Ureter (tissue), 1 donor: ENCODE data around the gene ADAM19. TPM values are rescaled to one million over a fixed set of nuclear protein-coding genes. Genes with fewer than 3 reads are reported as not detected.

Source experiments
- DNase-seq: peaks from one replicate; pipeline ENCODE4 v3.0.0-alpha.2; 2020; ENCODE audit warnings: low spot score
- total RNA-seq: library from RNA; stranded (reverse); gene quantifications from one replicate; pipeline ENCODE4 v1.2.4, GENCODE V29; 2023
- donor health status: DM: yes; HTN: yes; CAD: no.

ADAM19 gene
- total RNA-seq, 1 donor from 2014 or later = 17.4 TPM

DNA sequence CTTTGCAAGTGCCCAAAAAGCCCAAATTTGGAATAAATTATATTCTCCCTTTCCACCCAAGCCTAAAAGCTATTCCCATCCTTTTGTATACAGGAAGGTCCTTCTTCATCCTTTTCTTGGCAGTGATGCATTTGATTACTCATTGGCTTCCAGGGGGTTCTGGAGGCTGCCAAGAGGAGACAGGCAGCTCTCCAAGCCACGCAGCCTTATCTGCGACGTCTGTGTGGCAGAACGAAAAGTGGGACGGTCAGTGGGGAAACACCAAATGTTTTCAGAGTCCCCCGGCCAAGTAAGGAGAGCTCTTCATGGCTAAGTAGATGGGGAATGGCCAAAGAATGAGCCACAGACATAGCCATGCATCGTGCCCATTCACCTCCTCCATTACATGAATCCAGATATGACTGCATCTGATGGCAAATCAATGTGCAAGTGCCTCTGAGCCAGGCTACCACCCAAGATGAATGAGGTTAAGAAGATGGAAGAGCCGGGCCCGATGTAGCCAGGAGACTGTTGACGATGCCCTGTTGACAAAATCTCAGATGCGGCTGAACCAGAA is 12.1 kb downstream of the ADAM19 start:
- peak; percentile 64 for DNase-seq

DNA sequence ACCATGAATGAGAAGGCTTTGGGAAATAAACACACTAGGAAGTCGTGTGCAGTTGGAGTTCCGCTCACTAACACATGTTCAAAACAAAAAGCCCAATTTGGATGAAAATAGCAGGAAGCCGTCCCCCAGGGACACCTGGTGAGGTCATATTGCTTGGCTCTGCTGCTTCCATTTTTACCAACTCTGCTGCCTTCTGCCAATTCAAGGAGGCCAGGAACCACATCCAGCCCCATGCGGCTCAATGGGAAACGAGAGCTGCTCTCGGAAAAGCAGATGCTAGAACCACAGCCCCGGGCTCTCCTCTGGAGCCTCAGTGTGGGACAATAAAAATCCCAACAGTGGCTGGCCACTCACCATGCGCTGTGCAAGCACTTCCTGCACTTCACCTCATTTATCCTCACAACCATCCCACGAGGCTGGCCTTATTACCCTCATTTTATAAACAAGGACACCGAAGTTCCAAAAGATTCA is 13.4 kb downstream of the ADAM19 start:
- no peak for DNase-seq

DNA sequence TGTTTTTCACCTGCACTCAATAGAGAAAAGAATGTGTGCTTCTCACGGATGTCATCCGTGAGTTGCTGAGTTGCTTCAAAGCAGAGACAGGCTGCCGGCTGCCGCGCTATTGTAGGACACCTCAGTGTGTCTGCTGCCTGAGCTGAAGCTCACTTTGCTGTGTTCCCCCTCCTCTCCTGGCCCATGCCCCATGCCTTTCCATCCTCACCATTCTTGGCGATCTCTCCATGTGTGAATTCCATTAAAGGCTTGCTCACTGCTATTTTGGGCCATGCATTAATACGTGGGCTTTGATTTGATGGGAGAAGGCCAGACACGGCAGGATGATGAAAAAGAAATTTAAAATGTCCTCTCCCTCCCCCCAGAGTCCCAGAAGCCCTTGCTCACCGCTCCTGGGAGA is 14.5 kb downstream of the ADAM19 start:
- peak; percentile 55 for DNase-seq

DNA sequence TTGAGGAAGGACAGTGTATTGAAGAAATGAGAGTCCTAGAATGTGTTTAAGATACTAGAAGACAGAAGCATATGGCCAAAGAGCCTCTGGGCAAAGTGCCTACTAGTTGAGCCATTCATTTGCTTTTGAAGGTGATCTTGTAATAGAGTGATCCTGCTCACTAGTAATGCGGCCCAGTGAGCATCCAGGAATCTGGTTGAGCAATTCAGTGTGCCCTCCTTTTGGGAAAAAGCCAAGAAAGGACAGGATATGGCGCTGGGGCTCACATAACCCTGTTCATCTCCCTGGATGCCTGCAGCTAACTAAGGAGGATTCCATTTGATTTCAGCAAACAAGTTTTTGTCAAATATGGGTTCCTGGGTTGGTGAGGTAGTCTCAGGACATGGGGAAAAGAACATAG is 16.3 kb downstream of the ADAM19 start:
- no peak for DNase-seq

DNA sequence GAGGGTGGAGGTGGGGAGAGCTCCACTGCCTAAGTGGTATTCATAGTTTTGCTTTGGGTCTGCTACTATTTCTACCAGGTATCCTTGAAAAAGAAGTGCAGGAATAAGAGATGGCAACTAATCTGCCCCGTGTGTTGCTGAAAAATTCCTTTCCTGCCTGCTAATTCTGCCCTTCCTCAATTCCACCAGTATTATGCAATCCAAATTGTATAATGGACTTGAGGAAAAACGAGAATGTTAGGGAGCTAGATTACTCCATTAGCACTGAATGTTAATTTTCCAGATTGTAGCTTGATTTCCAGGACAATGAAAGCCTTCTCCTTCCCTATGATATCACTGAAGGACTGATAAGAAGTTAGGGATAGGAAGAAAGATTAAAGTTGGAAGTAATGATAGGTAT is 16.9 kb downstream of the ADAM19 start:
- no peak for DNase-seq

DNA sequence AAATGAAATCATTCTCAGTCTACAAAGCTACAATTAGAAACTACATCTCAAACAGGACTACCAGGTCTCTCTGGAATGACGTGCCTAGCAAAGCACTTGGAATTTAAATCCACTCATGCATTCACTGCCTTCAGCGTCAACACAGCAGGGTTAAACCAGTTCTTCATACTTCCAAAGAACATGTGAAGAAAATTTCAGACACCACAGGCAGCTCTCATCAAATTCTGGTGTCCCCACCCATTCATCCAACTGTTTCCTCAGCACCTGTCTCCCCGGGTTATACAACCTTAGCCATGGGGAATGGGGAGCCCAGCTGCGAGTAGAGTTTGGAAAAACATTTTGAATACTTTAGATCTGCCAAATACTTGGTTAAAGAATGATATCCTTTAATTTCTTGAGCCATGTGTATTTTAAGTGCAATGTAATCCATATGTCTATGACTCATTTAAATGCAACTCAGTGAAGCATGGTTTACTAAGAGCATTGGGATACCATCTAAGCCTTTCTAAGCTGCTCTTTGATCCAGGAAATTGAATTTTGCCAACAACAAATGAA is 17.5 kb downstream of the ADAM19 start:
- DNase-seq = no peak

DNA sequence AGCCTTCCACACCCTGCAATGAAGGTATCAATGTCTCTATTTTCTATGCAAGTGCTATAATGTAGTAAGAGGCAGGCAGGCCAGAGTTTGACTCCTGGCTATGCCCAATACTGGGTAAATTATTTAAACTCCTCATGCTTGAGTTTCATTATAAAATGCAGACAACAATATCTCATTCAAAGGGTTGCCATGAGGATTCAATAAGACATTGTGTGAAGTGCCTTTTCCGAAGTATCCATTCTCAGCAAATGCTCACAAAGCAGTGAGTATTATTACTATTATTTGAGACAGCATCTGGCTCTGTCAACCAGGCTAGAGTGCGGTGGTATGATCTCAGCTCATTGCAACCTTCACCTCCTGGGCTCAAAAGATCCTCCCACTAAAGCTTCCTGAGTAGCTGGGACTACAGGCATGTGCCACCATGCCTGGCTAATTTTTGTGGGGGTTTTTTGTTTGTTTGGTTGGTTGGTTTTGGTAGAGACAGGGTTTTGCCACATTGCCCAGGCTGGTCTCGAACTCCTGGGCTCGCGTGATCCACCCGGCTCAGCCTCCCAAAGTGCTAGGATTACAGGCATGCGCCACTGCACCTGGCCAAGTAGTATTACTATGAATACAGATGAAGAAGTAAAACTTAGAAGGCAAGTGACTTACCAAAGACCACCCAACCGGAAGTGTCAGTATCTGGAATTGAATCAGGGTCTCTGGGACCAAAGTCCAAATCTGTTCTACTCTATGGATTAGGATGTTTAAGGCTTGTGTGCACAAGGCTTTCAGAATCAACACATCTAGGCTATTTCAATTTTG is 18.8 kb downstream of the ADAM19 start:
- no peak for DNase-seq

DNA sequence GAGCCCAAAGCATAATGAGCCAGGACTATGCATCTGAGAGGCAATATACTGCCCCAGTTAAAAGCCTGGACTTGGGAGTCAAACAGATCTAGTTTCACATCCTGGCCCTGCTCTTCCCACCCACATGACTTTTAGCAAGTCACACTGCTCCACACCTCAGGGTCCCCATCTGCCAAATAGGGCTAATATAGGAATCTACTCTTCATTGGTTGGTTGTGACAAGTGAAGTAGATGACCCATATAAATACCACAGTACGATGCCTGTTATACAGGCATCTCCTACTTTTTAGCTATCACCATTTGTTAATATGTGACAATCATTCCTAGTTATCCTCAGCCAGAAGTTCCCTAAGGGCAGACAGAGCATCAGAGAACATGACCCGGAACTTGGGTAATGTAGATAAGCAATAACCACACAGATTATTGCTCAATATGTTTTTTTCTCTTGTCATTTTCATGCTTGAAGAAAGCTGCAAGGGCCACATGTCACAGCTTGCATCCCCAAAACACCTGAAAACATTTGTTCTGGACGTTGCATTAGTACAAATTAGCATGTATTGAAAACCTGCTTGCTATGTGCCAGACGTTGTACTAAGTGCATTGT is 20.4 kb downstream of the ADAM19 start:
- no peak for DNase-seq

DNA sequence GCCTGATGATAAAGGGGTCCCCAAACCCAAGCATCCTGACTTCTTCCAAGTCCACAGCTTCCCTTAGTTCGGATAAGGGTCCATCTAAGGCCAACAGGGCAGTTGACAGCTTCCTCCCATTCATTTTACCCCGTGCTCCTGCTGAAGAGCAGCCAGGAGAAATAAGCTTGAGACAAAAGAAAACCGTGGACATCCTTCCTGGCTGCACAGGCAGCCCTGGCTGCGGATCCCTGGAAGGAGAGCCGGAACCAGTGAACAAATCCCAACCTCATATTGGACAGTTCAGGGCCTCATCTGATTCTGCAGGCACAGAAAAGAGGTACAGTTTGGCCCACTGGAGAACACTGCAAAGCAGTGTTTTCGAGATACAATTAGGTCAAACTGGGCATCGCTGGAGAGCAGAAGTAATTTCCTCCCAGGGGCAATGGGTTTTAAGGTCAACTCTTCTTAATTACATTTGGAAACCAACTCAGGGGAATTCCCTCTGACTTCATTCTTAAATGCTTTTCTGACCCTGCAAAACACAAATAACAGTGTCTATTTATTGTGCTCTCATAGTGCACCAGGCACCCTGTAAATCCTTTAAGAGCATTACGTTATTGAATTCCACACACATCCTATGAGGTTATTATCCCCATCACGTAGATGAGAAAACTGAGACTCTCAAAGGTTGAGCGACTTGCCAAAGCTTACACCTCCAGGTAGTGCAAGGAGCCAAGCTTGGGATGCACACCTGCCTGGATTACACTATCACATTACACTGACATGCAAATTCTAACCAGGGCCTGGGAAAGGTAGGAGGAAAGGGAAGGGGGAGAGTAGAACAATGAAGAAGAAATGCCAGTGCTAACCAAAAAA is 21.2 kb downstream of the ADAM19 start:
- no peak for DNase-seq

DNA sequence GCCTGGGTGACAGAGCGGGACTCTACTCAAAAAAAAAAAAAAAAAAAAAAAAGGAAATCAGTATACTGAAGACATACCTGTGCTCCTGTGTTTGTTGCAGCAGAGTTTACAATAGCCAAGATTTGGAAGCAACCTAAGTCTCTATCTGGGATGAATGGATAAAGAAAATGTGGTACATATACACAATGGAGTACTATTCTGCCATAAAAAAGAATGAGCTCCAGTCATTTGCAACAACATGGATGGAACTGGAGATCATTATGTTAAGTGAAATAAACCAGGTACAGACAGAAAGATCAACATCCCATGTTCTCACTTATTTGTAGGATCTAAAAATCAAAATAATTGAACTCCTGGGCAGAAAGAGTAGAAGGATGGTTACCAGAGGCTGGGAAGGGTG is 22.9 kb downstream of the ADAM19 start:
- no peak for DNase-seq

DNA sequence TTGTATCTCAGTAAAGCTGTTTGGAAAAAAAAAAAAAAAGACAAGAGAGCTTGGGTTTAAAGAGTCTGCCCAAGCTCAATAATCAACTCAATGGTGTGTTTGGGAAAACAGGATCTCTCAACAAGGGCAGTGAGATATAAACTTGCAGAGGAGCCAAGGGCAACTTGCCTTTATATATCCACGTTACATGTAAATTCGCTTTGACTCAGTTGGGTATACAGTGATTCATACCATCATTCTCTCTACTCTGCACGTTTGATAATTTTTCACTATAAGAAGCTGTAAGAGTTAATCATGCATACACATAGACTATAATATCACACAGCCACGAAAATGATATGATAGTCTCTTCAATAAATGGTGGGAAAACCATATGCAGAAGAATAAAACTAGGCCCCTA is 24.9 kb downstream of the ADAM19 start:
- DNase-seq = no peak

DNA sequence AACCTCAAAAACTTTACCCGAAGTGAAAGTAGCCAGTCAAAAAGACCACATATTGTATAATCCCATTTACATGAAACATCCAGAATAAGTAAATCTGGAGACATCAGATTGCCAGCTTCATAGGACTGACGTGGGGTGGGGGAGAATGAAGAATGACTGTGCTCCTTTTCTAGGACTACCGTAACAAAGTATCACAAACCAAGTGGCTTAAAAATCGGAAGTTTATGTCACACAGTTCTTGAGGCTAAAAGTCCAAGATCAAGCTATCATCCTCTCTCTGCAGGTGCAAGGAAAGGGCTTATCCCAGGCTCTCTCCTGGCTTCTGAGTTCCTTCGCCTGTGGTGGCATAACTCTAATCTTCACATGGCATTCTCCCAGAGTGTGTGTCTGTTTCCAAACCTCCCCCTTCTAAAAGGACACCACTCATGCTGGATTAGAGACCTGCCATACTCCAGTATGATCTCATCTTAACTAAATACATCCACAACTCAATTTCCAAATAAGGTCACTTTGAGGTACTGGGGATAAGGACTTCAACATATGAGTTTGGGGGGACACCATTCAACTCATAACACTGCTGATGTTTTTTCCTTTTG is 25.5 kb downstream of the ADAM19 start:
- DNase-seq = no peak

DNA sequence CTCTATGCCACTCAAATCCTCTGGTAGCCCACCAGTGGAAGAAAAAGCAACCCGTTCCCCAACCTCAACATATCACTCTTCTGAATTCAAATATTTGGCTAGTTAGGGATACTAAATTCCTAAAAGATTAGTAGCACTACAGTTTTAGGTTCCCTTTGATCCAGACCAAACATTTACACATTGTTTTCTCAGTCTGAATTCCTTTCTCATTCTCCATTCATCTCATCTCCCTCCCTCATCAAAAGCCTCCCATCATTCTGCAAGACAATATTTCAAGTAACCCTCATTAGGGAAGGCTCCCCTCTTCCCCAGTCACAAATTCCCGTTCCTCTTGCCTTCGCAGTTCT is 26.3 kb downstream of the ADAM19 start:
- no peak for DNase-seq

DNA sequence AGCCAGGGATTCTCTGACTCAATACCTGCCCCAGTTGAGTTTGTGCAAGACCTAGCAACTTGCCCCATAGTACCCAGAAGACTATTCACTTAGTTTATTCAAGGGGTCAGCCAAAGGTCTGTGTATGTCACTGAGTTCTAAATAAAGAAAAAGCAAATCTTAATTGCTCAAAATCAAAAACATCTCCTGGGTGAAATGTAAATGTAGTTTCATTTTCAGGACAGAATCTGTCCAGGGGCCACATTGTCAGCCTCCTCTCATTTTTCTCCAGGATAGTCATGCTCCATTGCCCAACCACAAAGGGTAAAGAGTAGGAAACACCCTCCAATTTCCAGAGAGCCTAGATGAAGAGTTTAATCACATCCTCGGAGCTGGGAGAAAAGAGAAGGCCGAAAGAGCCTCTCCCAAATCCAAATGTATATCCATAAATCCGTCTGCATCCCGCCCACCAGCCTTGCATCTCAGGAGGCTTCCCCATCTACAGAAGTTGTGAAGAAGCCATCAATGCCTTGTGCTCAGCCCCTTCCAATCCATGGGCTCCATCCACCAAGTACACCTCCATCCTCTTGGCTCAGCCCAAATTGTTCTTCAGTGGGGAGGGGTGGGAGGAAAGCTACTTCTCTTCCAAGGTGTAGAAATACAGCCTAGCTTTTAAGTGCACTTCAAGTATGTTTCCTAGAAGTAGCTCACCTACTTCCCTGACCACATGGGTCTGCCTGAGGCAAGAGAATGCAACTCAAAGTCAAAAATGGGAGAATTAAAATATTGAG is 26.9 kb downstream of the ADAM19 start:
- no peak for DNase-seq

DNA sequence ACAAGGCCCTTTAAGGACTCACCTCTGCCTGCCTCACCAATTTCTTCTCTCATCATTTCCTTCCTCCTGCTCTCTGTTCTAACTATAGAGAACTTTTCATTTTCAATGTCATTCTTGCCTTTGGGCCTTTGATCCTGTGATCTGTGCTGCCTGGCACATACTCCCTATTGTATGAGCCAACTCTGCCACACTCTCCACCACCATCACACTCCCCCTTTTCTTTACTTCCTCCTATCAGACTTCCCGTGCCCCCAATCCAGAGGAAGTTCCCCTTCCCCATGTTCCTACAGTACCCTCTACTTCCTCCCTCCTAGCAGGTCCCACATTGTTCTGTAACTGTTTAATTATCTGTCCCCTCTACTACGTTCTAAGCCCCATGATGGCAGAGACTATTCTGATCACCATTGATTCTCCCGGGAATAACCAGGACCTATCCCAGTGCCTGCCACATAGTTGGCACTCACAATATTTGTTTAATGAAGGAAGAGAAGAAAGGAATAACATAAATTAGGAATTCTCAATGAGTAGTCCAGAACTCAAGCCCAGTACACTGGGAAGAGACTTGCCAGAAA is 27.5 kb downstream of the ADAM19 start:
- no peak for DNase-seq

DNA sequence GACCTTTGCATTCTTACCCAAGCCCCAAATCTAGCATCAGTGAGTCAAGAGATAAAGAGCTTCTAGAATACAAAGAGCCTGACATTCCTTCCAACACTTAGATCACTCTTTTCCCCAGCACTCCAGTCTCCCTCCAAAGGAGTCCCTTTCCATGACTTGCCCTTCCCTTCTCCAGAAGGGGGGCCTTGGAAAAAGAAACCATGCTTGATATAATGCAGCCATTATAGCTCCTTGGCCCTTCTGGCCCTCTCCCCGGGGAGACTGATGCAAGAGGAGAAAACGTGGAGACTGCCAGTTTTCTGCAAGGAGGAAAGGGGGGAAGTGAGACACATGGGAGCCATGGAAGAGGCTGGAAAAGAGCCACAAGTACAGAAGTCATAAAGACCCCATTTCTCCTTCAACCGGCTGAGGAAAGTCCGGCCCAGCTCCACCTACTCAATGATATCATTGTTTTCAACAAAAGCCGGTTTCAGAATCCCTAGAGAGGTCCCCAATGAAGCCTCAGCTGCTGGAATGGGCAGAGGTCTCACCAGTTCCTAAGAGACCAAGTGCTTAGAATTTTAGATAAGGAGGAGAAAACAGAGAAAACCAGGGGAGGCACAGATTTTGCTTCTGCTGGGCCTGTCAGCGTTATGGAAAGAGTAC is 29.0 kb downstream of the ADAM19 start:
- no peak for DNase-seq

DNA sequence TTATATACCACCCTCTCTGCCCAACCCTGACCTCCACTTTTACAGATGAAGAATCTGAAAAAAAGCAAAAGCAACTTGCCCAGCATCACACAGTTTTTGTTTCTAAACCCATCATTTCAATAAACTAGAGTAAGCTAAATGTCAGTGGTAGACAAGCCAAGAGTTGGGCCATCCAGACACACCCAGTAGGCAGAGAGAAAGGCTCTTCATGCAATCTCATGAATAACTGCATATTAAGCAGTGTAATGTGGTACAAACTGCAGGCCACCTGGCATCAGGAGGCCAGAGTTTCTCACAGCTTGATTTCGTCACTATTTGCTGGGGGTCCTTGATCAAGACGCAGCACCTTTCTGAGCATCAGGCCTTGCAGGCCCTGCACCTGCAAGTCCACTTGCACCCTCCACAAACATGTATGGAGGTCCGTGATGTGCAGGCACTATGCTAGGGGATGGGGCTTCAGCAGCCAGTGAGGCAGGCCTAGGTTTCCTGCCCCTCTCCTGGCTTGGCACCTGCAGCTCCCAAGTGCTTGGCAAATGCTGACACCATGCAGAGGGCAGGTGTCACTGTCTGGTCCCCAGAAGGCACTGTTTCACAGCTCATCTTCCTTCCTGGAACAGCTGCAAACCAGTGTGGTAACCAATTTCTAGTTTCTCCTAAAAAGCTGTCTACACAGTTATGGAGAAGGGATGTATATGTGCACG is 29.8 kb downstream of the ADAM19 start:
- no peak for DNase-seq

DNA sequence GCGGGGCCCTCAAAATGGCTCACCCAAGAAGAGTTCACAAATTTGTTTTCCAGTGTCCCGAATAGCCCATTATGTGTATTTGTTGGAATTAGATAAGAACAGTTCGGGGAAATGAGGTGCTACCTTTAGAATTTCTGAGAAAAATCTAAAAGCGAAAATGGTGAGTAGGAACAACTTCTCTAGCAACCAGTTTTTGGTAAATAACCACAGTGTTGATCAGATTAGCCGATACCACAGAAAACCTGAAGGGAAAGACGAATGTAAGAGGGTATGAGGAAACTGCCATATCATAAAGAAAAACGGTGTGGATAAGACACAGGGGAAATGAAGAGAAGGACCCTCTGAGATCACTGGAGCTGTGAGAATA is 31.0 kb downstream of the ADAM19 start:
- no peak for DNase-seq

DNA sequence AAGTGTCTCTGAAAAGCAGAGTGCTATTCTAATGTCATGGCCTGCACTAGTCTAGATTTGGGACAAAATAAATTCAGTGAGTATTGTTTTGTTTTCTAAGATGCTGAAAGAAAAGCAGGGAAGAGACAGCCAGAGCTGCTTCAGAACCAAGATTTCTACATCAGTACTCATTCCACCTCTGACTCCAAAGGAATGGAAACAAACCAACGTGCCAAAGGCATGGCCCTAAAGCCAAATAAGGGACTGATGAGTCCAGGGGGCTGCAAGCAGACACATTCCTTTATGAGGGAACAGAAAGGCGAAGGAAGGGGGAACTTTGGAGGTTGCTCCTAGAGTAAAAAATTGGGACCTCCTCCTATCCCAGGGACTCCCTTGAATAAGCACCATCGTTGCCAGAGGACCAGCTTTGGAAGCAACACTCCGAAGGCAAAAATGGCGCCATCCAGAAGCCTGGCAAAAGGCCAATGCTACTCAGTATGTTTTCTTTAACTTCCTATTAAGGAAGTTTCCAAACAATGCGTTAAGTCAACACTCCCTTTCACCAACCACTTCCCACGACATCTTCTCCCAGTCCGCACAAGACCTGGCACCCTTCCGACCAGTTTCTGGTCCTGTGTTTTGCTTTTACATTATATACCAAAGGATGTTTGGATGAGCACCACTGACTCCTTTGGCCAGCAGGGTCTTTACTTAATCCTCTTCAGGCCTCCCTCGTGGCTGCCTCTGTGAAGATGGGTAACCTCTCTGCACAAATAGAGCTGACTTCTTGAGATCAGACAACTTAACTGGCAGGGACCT is 31.6 kb downstream of the ADAM19 start:
- peak; percentile 65 for DNase-seq
